Stimulated activated naive CD4-positive, alpha-beta T cell (primary cell): ENCODE data around the gene OR5H2.

Source experiments
- DNase-seq, 6 experiments: peaks; one replicate each; lab custom pipeline; 2025; lab: John Stamatoyannopoulos, UW

Gene OR5H2

GRCh38 chr3:98331329-98331728, 49.0 kb downstream of the OR5H2 start:
- DNase-seq, result no peak
